ENCODE results near the gene SLC66A2.

GRCh38 chr18:79947054-79947755, 4.2 kb downstream of the SLC66A2 start:
- TF ChIP-seq POLR2A (IDR thresholded peaks at IDR 0.05) (no peak), CTCF (IDR thresholded peaks at IDR 0.05) (no peak)

Data from lower leg skin (tissue), 3 donors.